AG04450 (cell line): ENCODE results near the gene XG. TPM values are rescaled to one million over a fixed set of nuclear protein-coding genes. Genes with fewer than 3 reads are reported as not detected.
A peak's percentile ranks its signal among the peaks of the same experiment; 100 is the strongest.

ENCODE experiments used
- CTCF ChIA-PET: fragments of 300-600, 350-600 bp; formaldehyde crosslinking; extraction: SDS; loops from one replicate; lab custom pipeline; 2022; ENCODE audit warnings: antibody characterized with exemption, inconsistent platforms; lab: Charles Lee
- POLR2A ChIA-PET: fragments of 350-600 bp; formaldehyde crosslinking; extraction: SDS; loops from one replicate; lab custom pipeline; 2021; ENCODE audit warnings: antibody characterized with exemption, inconsistent platforms; lab: Yijun Ruan, JAX
- DNase-seq: peaks from one replicate; pipeline ENCODE4 v3.0.0-alpha.2; 2011; ENCODE audit warnings: low read depth, low spot score
- H3K27ac ChIP-seq: one replicate; pipeline ENCODE4 v1.5.1; 2012; ENCODE audit warnings: low read depth, low read length, control low read depth
- H3K27me3 ChIP-seq: one replicate; pipeline ENCODE4 v1.6.0; 2012; ENCODE audit warnings: low read length; ENCODE audit not compliant: control insufficient read depth, insufficient read depth
- H3K4me3 ChIP-seq: 2 replicates; pipeline ENCODE4 v1.5.1; 2011; ENCODE audit warnings: mild to moderate bottlenecking, low read depth, low read length, control low read depth
- H3K9me3 ChIP-seq: 2 replicates; pipeline ENCODE4 v1.5.1; 2012; ENCODE audit warnings: low read length; ENCODE audit not compliant: control insufficient read depth, insufficient read depth
- CTCF ChIP-seq: IDR thresholded peaks from 2 replicates; pipeline ENCODE4 v1.5.1; 2011; ENCODE audit warnings: low read depth, low read length, control low read depth, inconsistent platforms
- polyA plus RNA-seq: library from polyadenylated mRNA; depleted of rRNA; stranded (reverse); fragments of >200 nt; gene quantifications from 2 replicates; pipeline ENCODE4 v1.2.3, GENCODE V29; 2011

XG gene
- polyA plus RNA-seq, 1 experiment = not detected

GRCh38 chrX:2708592-2709188 is 43.1 kb upstream of the XG start:
- no peak for TF ChIP-seq CTCF
- H3K27me3 ChIP-seq = no peaks in the 10 kb centered on the region
- DNase-seq = no peak
- ChIA-PET POLR2A (no interaction called here), CTCF (no interaction called here)
- H3K4me3 ChIP-seq = no peak overlapping the region
- no peaks in the 10 kb centered on the region for H3K9me3 ChIP-seq
- peak overlapping the region; percentile 31 for H3K27ac ChIP-seq

GRCh38 chrX:2709556-2709955 is 42.3 kb upstream of the XG start:
- POLR2A ChIA-PET = no interaction called here
- DNase-seq = no peak
- H3K9me3 ChIP-seq = no peaks in the 10 kb centered on the region
- no peak for TF ChIP-seq CTCF
- H3K4me3 ChIP-seq = no peak overlapping the region
- H3K27ac ChIP-seq = peak overlapping the region; percentile 81
- CTCF ChIA-PET = no interaction called here
- H3K27me3 ChIP-seq = no peaks in the 10 kb centered on the region

GRCh38 chrX:2710041-2710840 is 41.6 kb upstream of the XG start:
- DNase-seq = no peak

GRCh38 chrX:2711441-2711840 is 40.4 kb upstream of the XG start:
- TF ChIP-seq CTCF = no peak
- DNase-seq = no peak
- no peaks in the 10 kb centered on the region for H3K9me3 ChIP-seq
- H3K27ac ChIP-seq = no peak overlapping the region
- POLR2A ChIA-PET = no interaction called here
- H3K4me3 ChIP-seq = no peak overlapping the region
- CTCF ChIA-PET = no interaction called here
- no peaks in the 10 kb centered on the region for H3K27me3 ChIP-seq

More at GRCh38 chrX:2710041-2710840, 41.6 kb upstream of the XG start:
- CTCF ChIA-PET = no interaction called here
- TF ChIP-seq CTCF = no peak
- H3K27me3 ChIP-seq = no peaks in the 10 kb centered on the region
- H3K4me3 ChIP-seq = peak overlapping the region; percentile 38
- POLR2A ChIA-PET = no interaction called here
- H3K27ac ChIP-seq = peak overlapping the region; percentile 84
- no peaks in the 10 kb centered on the region for H3K9me3 ChIP-seq

- no peak overlapping the region for H3K4me3 ChIP-seq
- H3K27ac ChIP-seq = no peak overlapping the region
- POLR2A ChIA-PET = no interaction called here
- no peaks in the 10 kb centered on the region for H3K9me3 ChIP-seq
- TF ChIP-seq CTCF = no peak
- H3K27me3 ChIP-seq = no peaks in the 10 kb centered on the region
- DNase-seq = no peak
- CTCF ChIA-PET = no interaction called here
Observed at GRCh38 chrX:2712428-2712827, 39.4 kb upstream of the XG start.
